Common myeloid progenitor, CD34-positive (primary cell): Measurements from ENCODE around the gene ADARB2.

Experiments used
- CTCF ChIA-PET: fragments of 350-600 bp; sonication (Branson Sonifier 250); formaldehyde crosslinking; loops from one replicate; lab custom pipeline; 2021; ENCODE audit warnings: antibody characterized with exemption; lab: Charles Lee
- POLR2A ChIA-PET: fragments of 350-600 bp; sonication (Branson Sonifier 250); formaldehyde crosslinking; loops from one replicate; lab custom pipeline; 2021; ENCODE audit warnings: antibody characterized with exemption; lab: Charles Lee
- DNase-seq, 3 donors: peaks; one replicate each; pipeline versions ENCODE4 v3.0.0 to v3.0.0-alpha.2; 2013
- H3K27ac ChIP-seq, 2 experiments: 1 replicate in 1 of 2; 2 replicates in 1 of 2; pipeline ENCODE4 v1.7.0; 2013; ENCODE audit warnings: inconsistent platforms in 2 of 2, low read length in 2 of 2, mild to moderate bottlenecking in 2 of 2, low read depth in 1 of 2, moderate library complexity in 1 of 2; ENCODE audit not compliant: severe bottlenecking in 2 of 2, insufficient read depth in 1 of 2, poor library complexity in 1 of 2
- H3K27me3 ChIP-seq, 5 experiments: replicated peaks in 2 of 5; 1 replicate in 3 of 5; 2 replicates in 2 of 5; pipeline versions ENCODE4 v1.6.1 to v1.7.0; 2013; ENCODE audit warnings: low read length in 4 of 5, mild to moderate bottlenecking in 2 of 5, moderate library complexity in 2 of 5, inconsistent platforms in 1 of 5; ENCODE audit not compliant: insufficient read depth in 5 of 5, control insufficient read depth in 4 of 5
- H3K36me3 ChIP-seq, 4 experiments: 1 replicate in 2 of 4; 2 replicates in 2 of 4; pipeline versions ENCODE4 v1.6.1 to v1.7.0; 2013; ENCODE audit warnings: low read length in 3 of 4, control low read depth in 1 of 4, mild to moderate bottlenecking in 1 of 4; ENCODE audit not compliant: control insufficient read depth in 4 of 4, insufficient read depth in 4 of 4
- H3K4me1 ChIP-seq, 4 experiments: 1 replicate in 3 of 4; 2 replicates in 1 of 4; pipeline versions ENCODE4 v1.6.1 to v1.7.1; 2013; ENCODE audit warnings: low read length in 3 of 4, mild to moderate bottlenecking in 3 of 4, control low read depth in 1 of 4, inconsistent platforms in 1 of 4, moderate library complexity in 1 of 4; ENCODE audit not compliant: control insufficient read depth in 4 of 4, insufficient read depth in 4 of 4; ENCODE audit errors: control extremely low read depth in 1 of 4
- H3K4me3 ChIP-seq, 7 experiments: 1 replicate in 4 of 7; 2 replicates in 3 of 7; pipeline versions ENCODE4 v1.5.1 to v1.7.0; 2013; ENCODE audit warnings: mild to moderate bottlenecking in 7 of 7, low read length in 6 of 7, moderate library complexity in 6 of 7, inconsistent platforms in 2 of 7, low read depth in 2 of 7, control low read depth in 1 of 7; ENCODE audit not compliant: insufficient read depth in 4 of 7, control insufficient read depth in 1 of 7; ENCODE audit errors: extremely low read depth in 1 of 7
- H3K9me3 ChIP-seq, 5 experiments: 1 replicate in 4 of 5; 2 replicates in 1 of 5; pipeline versions ENCODE4 v1.6.1 to v1.7.1; 2013; ENCODE audit warnings: low read length in 4 of 5, mild to moderate bottlenecking in 2 of 5, inconsistent platforms in 1 of 5, low read depth in 1 of 5, moderate library complexity in 1 of 5; ENCODE audit not compliant: control insufficient read depth in 4 of 5, insufficient read depth in 2 of 5; ENCODE audit errors: control extremely low read depth in 1 of 5
- WGBS: methylation state at CpG from one replicate; pipeline ENCODE4 v1.1.5; 2013; ENCODE audit not compliant: insufficient coverage; 5-methylcytosine and 5-hydroxymethylcytosine counted together

Gene ADARB2

GRCh38 chr10:1335642-1336041 is 401.7 kb downstream of the ADARB2 start:
- no peaks in the 10 kb centered on the region for H3K36me3 ChIP-seq
- no peak overlapping the region for H3K4me3 ChIP-seq
- DNase-seq, result no peak
- H3K27me3 ChIP-seq, result peaks cover 0 to 7% (median 2%) of the 10 kb centered on the region in 5 experiments
- ChIA-PET POLR2A (no interaction called here), CTCF (no interaction called here)
- 46% methylated on average over 2 of the region's 4 CpGs for WGBS
- no peak overlapping the region for H3K27ac ChIP-seq
- H3K4me1 ChIP-seq, result no peaks in the 10 kb centered on the region
- H3K9me3 ChIP-seq, result peaks cover 0 to 1% (median 0%) of the 10 kb centered on the region in 5 experiments

DNA sequence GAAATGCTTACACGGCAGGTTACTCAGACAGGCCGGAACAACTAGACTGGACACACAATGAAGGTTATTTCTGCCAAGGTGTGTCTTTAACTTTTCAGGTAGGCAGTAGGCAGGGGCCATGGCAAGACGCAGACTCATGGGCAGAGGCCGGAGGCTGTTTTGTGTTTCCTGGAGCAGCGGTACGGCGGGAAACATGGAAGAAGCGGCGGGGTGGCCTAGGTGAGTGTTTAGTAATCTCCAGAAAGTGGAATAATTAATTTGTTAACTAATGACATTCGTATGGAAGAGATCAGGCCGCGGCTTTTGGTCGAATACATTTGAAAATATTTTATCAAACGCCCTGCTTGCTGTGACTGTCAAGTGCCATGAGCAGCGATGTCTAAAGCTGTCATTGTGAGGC is 403.3 kb downstream of the ADARB2 start:
- POLR2A ChIA-PET, result interaction anchor here (0.6 kb wide), 1 partner anchor 139 kb away, joined by 3 read pairs; no protein-coding TSS in a partner anchor
- H3K27me3 ChIP-seq, result peaks cover 0 to 12% (median 2%) of the 10 kb centered on the region in 5 experiments
- no peak overlapping the region for H3K4me3 ChIP-seq
- no peak overlapping the region for H3K27ac ChIP-seq
- no peak for DNase-seq
- 95% methylated on average over 13 of the region's 15 CpGs for WGBS
- CTCF ChIA-PET, result no interaction called here
- H3K4me1 ChIP-seq, result no peaks in the 10 kb centered on the region
- H3K9me3 ChIP-seq, result peaks cover 0 to 1% (median 0%) of the 10 kb centered on the region in 5 experiments
- H3K36me3 ChIP-seq, result no peaks in the 10 kb centered on the region

- no peaks in the 10 kb centered on the region for H3K4me1 ChIP-seq
- ChIA-PET POLR2A (no interaction called here), CTCF (no interaction called here)
Observed at GRCh38 chr10:1331560-1331959, 405.8 kb downstream of the ADARB2 start.

GRCh38 chr10:1329622-1330021 is 407.7 kb downstream of the ADARB2 start:
- Histone ChIP-seq H3K9me3 (peaks cover 0 to 1% (median 0%) of the 10 kb centered on the region in 5 experiments), H3K4me1 (no peaks in the 10 kb centered on the region), H3K36me3 (no peaks in the 10 kb centered on the region), H3K27me3 (peaks cover 0 to 22% (median 3%) of the 10 kb centered on the region in 5 experiments), H3K4me3 (no peak overlapping the region), H3K27ac (no peak overlapping the region)
- no peak for DNase-seq
- ChIA-PET CTCF (no interaction called here), POLR2A (no interaction called here)
- 98% methylated on average over 5 of the region's 9 CpGs for WGBS

More at GRCh38 chr10:1331560-1331959, 405.8 kb downstream of the ADARB2 start:
- H3K27ac ChIP-seq, result no peak overlapping the region
- DNase-seq, result no peak
- no peaks in the 10 kb centered on the region for H3K36me3 ChIP-seq
- peaks cover 0 to 1% (median 0%) of the 10 kb centered on the region in 5 experiments for H3K9me3 ChIP-seq
- H3K4me3 ChIP-seq, result no peak overlapping the region
- no CpG with 5 or more reads among the region's 1 CpG for WGBS
- peaks cover 0 to 12% (median 2%) of the 10 kb centered on the region in 5 experiments for H3K27me3 ChIP-seq

DNA sequence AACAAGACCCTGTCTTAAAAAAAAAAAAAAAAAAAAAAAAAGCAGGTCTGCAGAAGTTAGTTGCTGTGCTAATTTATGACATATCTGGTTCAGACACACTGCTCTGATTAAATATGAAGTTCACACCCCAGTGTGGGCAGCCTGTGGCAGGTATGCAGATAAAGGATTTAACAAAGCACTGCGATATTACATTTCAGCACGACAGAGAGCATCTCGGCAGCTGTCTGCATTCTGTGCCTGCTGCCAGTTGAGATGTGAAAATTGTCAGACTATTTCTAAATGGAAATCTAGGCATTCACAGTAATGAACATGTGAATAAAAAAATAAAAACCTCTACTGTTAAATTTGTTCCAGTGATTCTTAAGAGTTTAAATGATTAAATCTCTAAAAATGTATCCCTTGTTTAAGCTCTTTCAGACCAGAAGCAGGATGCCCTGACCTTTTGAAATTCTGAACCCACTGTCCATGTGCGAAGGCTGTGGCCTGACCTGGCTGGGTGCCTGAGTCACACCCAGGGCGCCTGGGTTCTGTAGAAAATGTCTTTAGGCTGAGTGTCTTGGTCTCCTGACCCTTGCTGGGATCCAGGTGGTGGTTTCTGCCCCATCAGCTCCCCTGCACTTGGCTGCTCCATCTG is 408.2 kb downstream of the ADARB2 start:
- Histone ChIP-seq H3K27me3 (peaks cover 0 to 21% (median 3%) of the 10 kb centered on the region in 5 experiments), H3K36me3 (no peaks in the 10 kb centered on the region), H3K27ac (no peak overlapping the region), H3K4me3 (no peak overlapping the region), H3K9me3 (peaks cover 0 to 1% (median 0%) of the 10 kb centered on the region in 5 experiments), H3K4me1 (no peaks in the 10 kb centered on the region)
- POLR2A ChIA-PET, result no interaction called here
- WGBS, result 93% methylated on average over 2 of the region's 5 CpGs
- CTCF ChIA-PET, result no interaction called here
- DNase-seq, result no peak

GRCh38 chr10:1328161-1328823 is 409.0 kb downstream of the ADARB2 start:
- Histone ChIP-seq H3K4me1 (no peaks in the 10 kb centered on the region), H3K27ac (no peak overlapping the region), H3K4me3 (no peak overlapping the region), H3K36me3 (no peaks in the 10 kb centered on the region), H3K27me3 (peaks cover 2 to 15% (median 3%) of the 10 kb centered on the region in 5 experiments), H3K9me3 (peaks cover 0 to 1% (median 0%) of the 10 kb centered on the region in 5 experiments)
- ChIA-PET POLR2A (no interaction called here), CTCF (no interaction called here)
- WGBS, result 93% methylated on average over 9 of the region's 15 CpGs
- no peak for DNase-seq

- H3K4me1 ChIP-seq, result no peaks in the 10 kb centered on the region
- no peaks in the 10 kb centered on the region for H3K36me3 ChIP-seq
- H3K4me3 ChIP-seq, result no peak overlapping the region
Observed at GRCh38 chr10:1327759-1328158, 409.6 kb downstream of the ADARB2 start.

More at GRCh38 chr10:1327759-1328158, 409.6 kb downstream of the ADARB2 start:
- POLR2A ChIA-PET, result no interaction called here
- H3K27ac ChIP-seq, result no peak overlapping the region
- H3K27me3 ChIP-seq, result peaks cover 2 to 15% (median 3%) of the 10 kb centered on the region in 5 experiments
- WGBS, result 95% methylated on average over 14 of the region's 15 CpGs
- peaks cover 0 to 1% (median 0%) of the 10 kb centered on the region in 5 experiments for H3K9me3 ChIP-seq
- no peak for DNase-seq
- CTCF ChIA-PET, result no interaction called here
